Brain microvascular endothelial cell (primary cell): ENCODE results near the gene RAPGEF2.

Experiments used
- DNase-seq: peaks from one replicate; pipeline ENCODE4 v3.0.0-alpha.2; 2020
- H3K27ac ChIP-seq: fragments of 250-450 bp; sonication (Bioruptor Pico); 2 replicates; pipeline ENCODE4 v1.5.1; 2020; ENCODE audit warnings: mild to moderate bottlenecking, moderate library complexity
- H3K27me3 ChIP-seq: fragments of 250-450 bp; sonication (Bioruptor Pico); replicated peaks from 2 replicates; pipeline ENCODE4 v1.5.1; 2020; ENCODE audit warnings: mild to moderate bottlenecking
- H3K36me3 ChIP-seq: fragments of 250-450 bp; sonication (Bioruptor Pico); replicated peaks from 2 replicates; pipeline ENCODE4 v1.5.1; 2020; ENCODE audit warnings: mild to moderate bottlenecking
- H3K4me3 ChIP-seq: 2 replicates; pipeline ENCODE4 v1.5.1; 2011; ENCODE audit warnings: low read depth, mild to moderate bottlenecking, control low read depth, low read length, moderate library complexity
- CTCF ChIP-seq: IDR thresholded peaks from 2 replicates; pipeline ENCODE4 v1.5.1; 2011; ENCODE audit warnings: low read depth, mild to moderate bottlenecking, moderate library complexity, low read length, control low read depth, inconsistent platforms; ENCODE audit errors: missing control alignments
- in situ Hi-C: cut with HindIII; loops from 2 replicates; pipeline ENCODE4 v1.10.0; 2017; ENCODE audit warnings: low sequenced_read_pairs, low pct_ligation_motif_present

Gene RAPGEF2

GRCh38 chr4:159134429-159134828, 31.6 kb downstream of the RAPGEF2 start:
- Histone ChIP-seq H3K27ac (no peak overlapping the region), H3K4me3 (no peak overlapping the region), H3K27me3 (no peaks in the 10 kb centered on the region), H3K36me3 (no peaks in the 10 kb centered on the region)
- in situ Hi-C loops, result no loop called here
- no peak for DNase-seq
- TF ChIP-seq CTCF, result no peak

- in situ Hi-C loops, result no loop called here
- DNase-seq, result no peak
These were observed 34.3 kb downstream of the RAPGEF2 start for GRCh38 chr4:159137176-159137575.

GRCh38 chr4:159138436-159138835, 35.6 kb downstream of the RAPGEF2 start:
- no peak for DNase-seq
- no peak for TF ChIP-seq CTCF
- in situ Hi-C loops, result no loop called here
- Histone ChIP-seq H3K4me3 (no peak overlapping the region), H3K36me3 (no peaks in the 10 kb centered on the region), H3K27ac (no peak overlapping the region), H3K27me3 (no peaks in the 10 kb centered on the region)

More at GRCh38 chr4:159137176-159137575, 34.3 kb downstream of the RAPGEF2 start:
- Histone ChIP-seq H3K36me3 (no peaks in the 10 kb centered on the region), H3K4me3 (no peak overlapping the region), H3K27me3 (no peaks in the 10 kb centered on the region), H3K27ac (no peak overlapping the region)
- TF ChIP-seq CTCF, result no peak

- H3K27me3 ChIP-seq, result no peaks in the 10 kb centered on the region
- in situ Hi-C loops, result no loop called here
- DNase-seq, result peak; percentile 40
- no peak overlapping the region for H3K4me3 ChIP-seq
- no peak overlapping the region for H3K27ac ChIP-seq
- no peak for TF ChIP-seq CTCF
- H3K36me3 ChIP-seq, result no peaks in the 10 kb centered on the region
These were observed 38.3 kb downstream of the RAPGEF2 start for GRCh38 chr4:159141193-159141592.

GRCh38 chr4:159142241-159142640, 39.4 kb downstream of the RAPGEF2 start:
- no peak for TF ChIP-seq CTCF
- in situ Hi-C loops, result no loop called here
- Histone ChIP-seq H3K4me3 (no peak overlapping the region), H3K27me3 (no peaks in the 10 kb centered on the region), H3K36me3 (no peaks in the 10 kb centered on the region), H3K27ac (no peak overlapping the region)
- DNase-seq, result peak; percentile 37

GRCh38 chr4:159142681-159143384, 40.0 kb downstream of the RAPGEF2 start:
- in situ Hi-C loops, result no loop called here
- Histone ChIP-seq H3K27me3 (no peaks in the 10 kb centered on the region), H3K4me3 (no peak overlapping the region), H3K27ac (no peak overlapping the region), H3K36me3 (no peaks in the 10 kb centered on the region)
- TF ChIP-seq CTCF, result no peak
- no peak for DNase-seq
